HG03135 (cell line): ENCODE measurements around the gene CYP19A1.
A peak's percentile ranks its signal among the peaks of the same experiment; 100 is the strongest.

Experiments
- ATAC-seq: cut with Tn5 transposase; IDR thresholded peaks from one replicate; pipeline ENCODE4 v1.9.1; 2021; ENCODE audit warnings: mild to moderate bottlenecking, moderate library complexity; ENCODE audit not compliant: unreplicated experiment

The CYP19A1 gene

GRCh38 chr15:51363383-51363782 lies 25.0 kb upstream of the CYP19A1 start:
- no peak for ATAC-seq

GRCh38 chr15:51359981-51360380 lies 21.6 kb upstream of the CYP19A1 start:
- ATAC-seq = no peak

- no peak for ATAC-seq
Observed at GRCh38 chr15:51356983-51357382, 18.6 kb upstream of the CYP19A1 start.

GRCh38 chr15:51356147-51356546 lies 17.8 kb upstream of the CYP19A1 start:
- ATAC-seq = no peak

GRCh38 chr15:51355096-51355495 lies 16.7 kb upstream of the CYP19A1 start:
- no peak for ATAC-seq

DNA sequence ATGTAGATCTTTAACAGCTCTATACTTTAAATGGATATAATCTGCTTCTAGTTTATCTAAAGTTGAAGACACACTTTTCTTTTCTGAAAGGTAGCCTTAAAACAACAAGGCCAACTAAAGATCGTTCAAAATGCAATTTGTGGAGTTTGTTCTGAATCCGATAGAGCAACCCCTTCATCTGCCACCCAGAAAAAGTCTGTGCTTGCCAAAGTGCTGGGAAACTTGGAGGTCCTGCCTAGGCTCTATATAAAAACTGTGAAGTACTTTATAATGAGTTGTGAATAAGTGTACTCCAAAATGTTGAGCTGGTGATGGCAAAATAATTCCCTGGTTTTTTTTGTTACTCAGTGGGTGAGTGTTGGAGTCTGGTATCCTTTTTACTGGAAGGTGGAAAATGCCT lies 15.6 kb upstream of the CYP19A1 start:
- no peak for ATAC-seq

GRCh38 chr15:51350723-51351122 lies 12.3 kb upstream of the CYP19A1 start:
- ATAC-seq = no peak

- ATAC-seq = no peak
Observed at GRCh38 chr15:51349156-51349844, 10.9 kb upstream of the CYP19A1 start.

GRCh38 chr15:51348688-51349087 lies 10.3 kb upstream of the CYP19A1 start:
- ATAC-seq = peak; percentile 92

GRCh38 chr15:51346136-51346535 lies 7.7 kb upstream of the CYP19A1 start:
- no peak for ATAC-seq

- ATAC-seq = no peak
Observed at GRCh38 chr15:51343466-51343865, 5.1 kb upstream of the CYP19A1 start.

DNA sequence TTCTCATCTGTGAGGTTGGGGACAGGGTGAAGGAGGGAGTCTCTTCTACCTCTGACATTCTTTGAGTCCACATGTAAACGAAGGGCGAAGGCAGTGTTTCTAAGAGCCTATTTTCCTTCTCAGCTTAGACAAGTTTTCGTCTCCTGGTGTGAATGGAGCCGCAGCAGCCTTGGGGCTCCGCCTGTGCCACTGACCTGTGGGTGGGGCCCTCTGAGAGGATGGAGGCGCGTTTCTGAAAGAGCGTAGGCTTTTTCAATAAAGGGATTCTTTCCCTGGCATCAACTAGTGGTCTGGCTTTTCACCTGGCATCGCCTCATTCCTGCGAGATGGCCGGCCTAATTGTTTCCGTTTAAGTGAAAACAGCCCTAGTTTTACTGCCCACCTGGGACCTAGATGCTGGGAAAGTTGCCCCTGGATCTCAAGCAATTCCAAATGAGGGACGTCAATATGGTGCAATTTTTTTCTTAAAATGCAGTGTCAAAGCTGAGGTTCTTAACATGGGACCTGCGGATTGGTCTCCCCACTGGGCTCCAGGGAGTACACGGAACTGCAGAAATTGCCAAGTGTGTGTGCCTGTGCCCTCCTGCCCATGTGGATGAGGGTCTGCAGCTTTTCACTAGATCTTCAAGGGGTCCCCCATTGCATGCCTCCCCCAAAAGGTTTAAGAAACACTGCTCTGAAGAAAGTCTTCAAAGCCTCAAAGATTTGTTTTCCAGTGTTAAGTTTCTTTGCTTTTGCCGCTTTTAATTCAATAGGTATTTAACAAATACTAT lies 4.0 kb upstream of the CYP19A1 start:
- ATAC-seq = no peak

DNA sequence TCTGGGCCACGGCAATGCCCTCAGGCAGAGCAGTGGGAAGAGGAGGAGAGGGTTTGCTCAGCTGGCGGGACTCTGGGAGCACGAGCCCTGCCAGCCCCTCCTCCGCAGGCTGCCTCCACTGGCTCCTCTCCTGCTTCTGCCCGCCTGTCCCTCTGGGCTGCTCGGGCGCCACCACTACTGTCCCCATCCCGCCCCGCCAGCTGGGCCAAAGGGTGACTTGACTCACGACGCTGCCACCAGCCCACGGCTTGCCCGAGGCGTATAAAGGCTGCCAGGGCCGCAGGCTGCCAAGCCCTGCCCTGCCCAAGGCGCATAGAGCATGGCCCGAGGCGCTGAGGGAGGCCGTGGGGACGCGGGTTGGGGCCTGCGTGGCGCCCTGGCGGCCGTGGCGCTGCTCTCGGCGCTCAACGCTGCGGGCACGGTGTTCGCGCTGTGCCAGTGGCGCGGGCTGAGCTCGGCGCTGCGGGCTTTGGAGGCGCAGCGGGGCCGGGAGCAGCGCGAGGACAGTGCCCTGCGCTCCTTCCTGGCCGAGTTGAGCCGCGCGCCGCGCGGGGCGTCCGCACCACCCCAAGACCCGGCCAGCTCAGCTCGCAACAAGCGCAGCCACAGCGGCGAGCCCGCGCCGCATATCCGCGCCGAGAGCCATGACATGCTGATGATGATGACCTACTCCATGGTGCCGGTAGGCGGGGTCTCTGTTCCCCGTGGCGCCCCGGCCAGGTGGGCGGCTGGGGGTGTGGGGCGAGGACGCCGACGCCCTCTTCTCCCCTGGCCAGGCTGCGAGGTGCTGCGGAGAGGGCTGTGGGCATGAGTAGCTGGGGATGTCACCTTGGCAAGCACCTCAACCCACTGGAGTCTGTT lies 3.2 kb upstream of the CYP19A1 start, which contains the start of gene GLDN:
Gene GLDN (plus strand): TSS at position 290 of the 861 bp plus-strand sequence. CDS start 30 bp downstream, at position 320.
- no peak for ATAC-seq

DNA sequence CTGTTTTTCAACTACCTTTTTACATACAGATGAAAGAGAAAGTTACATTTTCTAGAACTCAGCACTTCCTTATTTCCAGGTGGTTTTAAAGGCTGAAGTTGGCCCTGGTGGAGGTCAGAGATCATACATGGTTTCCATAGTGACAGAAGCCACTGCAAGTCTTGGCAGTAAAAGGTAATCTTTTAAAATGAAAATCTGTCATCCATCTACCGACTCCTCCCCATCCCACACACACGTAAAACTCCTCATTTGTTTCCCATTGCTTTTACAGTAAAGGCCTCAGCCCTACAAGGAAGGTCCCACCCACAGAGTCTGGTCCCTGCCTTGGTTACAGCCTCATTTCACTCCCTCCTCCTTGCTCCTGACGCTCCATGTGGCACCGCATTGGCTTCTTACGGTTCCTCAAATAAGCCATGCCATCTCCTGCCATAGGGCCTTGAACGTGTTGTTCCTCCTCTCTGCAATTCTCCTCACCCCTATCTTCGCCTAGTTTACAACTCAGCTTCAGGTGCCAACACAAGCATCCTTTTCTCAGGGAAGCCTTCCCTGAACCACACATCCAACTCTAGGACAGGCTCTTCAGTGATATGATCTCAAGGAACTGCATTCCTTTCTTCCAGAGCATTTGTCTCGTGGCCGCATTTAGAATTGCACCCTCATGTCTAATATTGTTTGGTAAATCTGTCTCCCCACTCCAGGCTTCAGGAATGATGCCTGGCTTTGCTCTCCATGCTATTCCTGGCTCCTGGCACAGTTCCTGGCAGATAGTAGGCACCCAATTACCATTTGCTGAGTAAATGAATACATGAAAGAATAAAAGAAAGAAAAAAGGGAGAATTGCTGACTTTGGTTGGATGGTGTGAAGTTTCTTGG lies 2.6 kb downstream of the CYP19A1 start:
- ATAC-seq = peak; percentile 80

DNA sequence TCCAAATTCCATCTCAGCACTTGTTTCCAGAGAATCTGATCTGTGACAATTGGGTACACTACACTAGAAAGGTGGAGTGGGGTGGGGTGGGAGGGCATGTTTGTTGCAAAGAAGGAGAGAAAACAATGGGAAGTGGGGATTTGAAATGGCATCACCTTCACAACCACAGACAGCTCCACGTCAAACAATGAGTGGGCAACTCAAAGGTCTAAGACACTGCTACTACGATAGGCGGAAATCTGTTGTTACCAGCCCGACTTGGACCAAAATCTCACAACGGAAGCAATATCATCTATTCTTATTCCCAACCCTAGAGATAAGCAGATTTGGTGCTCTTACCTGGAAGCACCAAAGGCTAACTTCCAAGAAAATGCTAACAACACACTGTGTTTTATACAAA lies 3.3 kb downstream of the CYP19A1 start:
- no peak for ATAC-seq

DNA sequence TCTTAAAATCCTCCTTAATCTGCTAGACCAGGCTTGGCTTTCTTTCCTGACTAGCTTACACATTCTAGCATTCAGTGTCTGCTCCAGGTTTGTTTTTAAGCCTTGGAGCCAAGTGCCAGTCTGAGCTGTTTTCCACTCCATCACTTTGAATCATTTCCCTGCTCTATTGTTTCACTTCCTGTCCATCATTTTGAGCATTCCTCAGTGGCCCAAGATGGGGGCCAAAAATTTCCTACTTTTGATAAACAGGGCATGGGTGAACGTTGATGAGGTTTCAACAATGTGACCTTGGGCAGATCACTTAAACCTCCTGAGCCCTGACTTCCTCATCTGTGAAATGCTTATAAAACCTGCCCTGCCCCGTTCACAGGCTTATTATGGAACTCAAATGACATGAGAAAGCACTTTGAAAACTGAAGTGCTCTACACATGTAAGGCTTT lies 4.4 kb downstream of the CYP19A1 start:
- no peak for ATAC-seq

- ATAC-seq = no peak
Observed at GRCh38 chr15:51333571-51333970, 4.8 kb downstream of the CYP19A1 start.

DNA sequence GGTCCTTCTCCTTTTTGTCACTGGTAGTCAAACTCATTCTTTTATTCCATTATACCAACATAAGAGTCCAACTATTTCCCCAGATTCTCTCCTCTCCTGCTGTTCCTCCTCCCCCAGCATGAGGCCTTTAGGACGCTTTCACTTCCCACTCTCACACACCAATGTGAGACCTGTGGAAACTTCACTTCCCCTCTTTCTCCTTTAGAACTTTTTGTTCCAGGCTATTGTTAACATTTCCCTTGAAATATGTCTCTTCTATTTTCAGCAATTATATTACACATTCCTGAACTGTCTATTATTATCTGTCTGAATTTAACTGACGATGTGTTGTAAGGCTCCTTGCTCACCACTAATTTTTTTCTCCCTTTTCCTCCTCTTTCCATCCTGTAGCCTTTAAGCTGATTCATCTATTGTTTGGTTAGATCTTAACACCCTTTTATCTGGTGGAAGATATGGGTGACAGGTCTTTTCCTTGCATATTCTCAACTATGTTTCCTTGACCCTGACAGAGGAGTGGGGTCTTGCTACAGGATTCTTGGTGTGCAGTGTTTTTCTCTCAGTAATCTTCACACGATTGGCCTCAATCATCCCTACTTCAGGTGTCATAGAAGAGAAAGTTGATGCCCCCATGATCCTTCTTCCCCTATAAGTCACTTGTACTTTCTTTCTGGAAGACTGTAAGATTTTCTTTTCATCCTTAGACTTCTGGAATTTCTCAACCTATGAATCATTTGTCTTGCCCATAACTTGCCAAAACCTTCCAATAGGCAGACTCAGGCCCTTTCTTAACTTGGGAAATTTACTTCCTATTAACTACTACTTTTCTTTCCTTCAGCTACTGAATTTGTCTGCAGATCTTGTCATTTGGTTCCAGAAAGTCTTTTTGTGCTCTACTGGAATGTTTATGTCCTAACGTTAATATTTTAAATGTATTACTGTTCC lies 5.9 kb downstream of the CYP19A1 start:
- ATAC-seq = no peak

GRCh38 chr15:51331141-51331540 lies 7.3 kb downstream of the CYP19A1 start:
- no peak for ATAC-seq
